ENCODE measurements around the gene SMIM36.

SMIM36 gene

GRCh38 chr17:55417411-55418268 lies 93.6 kb downstream of the SMIM36 start:
- no peak overlapping the region for H3K27ac ChIP-seq
- DNase-seq (ENCODE audit: low spot score) = no peak
- POLR2A ChIA-PET (ENCODE audit: low non-redundant PET) = no interaction called here
- CTCF ChIA-PET = interaction anchor here (0.7 to 0.9 kb wide), 3 partner anchors 68 to 424 kb away, joined by 3 read pairs; no protein-coding TSS in a partner anchor
- TF ChIP-seq CTCF (conservative IDR thresholded peaks at IDR 0.05; ENCODE audit: low read depth) = no peak

GRCh38 chr17:55416470-55417052 lies 94.7 kb downstream of the SMIM36 start:
- ChIA-PET CTCF (no interaction called here), POLR2A (ENCODE audit: low non-redundant PET) (no interaction called here)
- no peak for TF ChIP-seq CTCF (conservative IDR thresholded peaks at IDR 0.05; ENCODE audit: low read depth)
- no peak for DNase-seq (ENCODE audit: low spot score)
- H3K27ac ChIP-seq = no peak overlapping the region

GRCh38 chr17:55416000-55416399 lies 95.3 kb downstream of the SMIM36 start:
- no peak for DNase-seq (ENCODE audit: low spot score)
- H3K27ac ChIP-seq = no peak overlapping the region
- no peak for TF ChIP-seq CTCF (conservative IDR thresholded peaks at IDR 0.05; ENCODE audit: low read depth)
- CTCF ChIA-PET = interaction anchor here (0.5 to 0.6 kb wide), 2 partner anchors 29 to 633 kb away, joined by 3 to 4 read pairs; no protein-coding TSS in a partner anchor
- POLR2A ChIA-PET (ENCODE audit: low non-redundant PET) = no interaction called here

GRCh38 chr17:55414983-55415382 lies 96.3 kb downstream of the SMIM36 start:
- no peak overlapping the region for H3K27ac ChIP-seq
- DNase-seq (ENCODE audit: low spot score) = no peak
- TF ChIP-seq CTCF (conservative IDR thresholded peaks at IDR 0.05; ENCODE audit: low read depth) = no peak
- ChIA-PET POLR2A (ENCODE audit: low non-redundant PET) (no interaction called here), CTCF (interaction anchor here (0.6 kb wide), 1 partner anchor 58 kb away, joined by 6 read pairs; no protein-coding TSS in a partner anchor)

- no peak for TF ChIP-seq CTCF (conservative IDR thresholded peaks at IDR 0.05; ENCODE audit: low read depth)
- no peak for DNase-seq (ENCODE audit: low spot score)
- CTCF ChIA-PET = no interaction called here
- no peak overlapping the region for H3K27ac ChIP-seq
- POLR2A ChIA-PET (ENCODE audit: low non-redundant PET) = no interaction called here
Measured at GRCh38 chr17:55413825-55414489, 97.3 kb downstream of the SMIM36 start.

- no peak for TF ChIP-seq CTCF (conservative IDR thresholded peaks at IDR 0.05; ENCODE audit: low read depth)
- DNase-seq (ENCODE audit: low spot score) = no peak
- H3K27ac ChIP-seq = no peak overlapping the region
- ChIA-PET CTCF (interaction anchor here (0.7 kb wide), 1 partner anchor 323 kb away, joined by 5 read pairs; no protein-coding TSS in a partner anchor), POLR2A (ENCODE audit: low non-redundant PET) (no interaction called here)
Measured at GRCh38 chr17:55411463-55411855, 99.8 kb downstream of the SMIM36 start.
